K562 (cell line): ENCODE data around the gene LDB2. TPM values are rescaled to one million over a fixed set of nuclear protein-coding genes. Genes with fewer than 3 reads are reported as not detected.

Experiments
- ATAC-seq: fragments of 200-7000 bp; cut with Tn5 transposase; 3 replicates; pipeline ENCODE4 v1.9.1; 2020; ENCODE audit warnings: moderate library complexity
- BruUV-seq: library from RNA; stranded (reverse); fragments of 400-500 nt; replicated peaks from 2 replicates; lab custom pipeline; 2021; lab: Mats Ljungman, UMichigan
- CTCF ChIA-PET: fragments of 300-600 bp; formaldehyde crosslinking; extraction: SDS; loops from one replicate; lab custom pipeline; 2021; ENCODE audit warnings: low intra/inter-chr PET ratio; lab: Yijun Ruan, JAX
- POLR2A ChIA-PET: fragments of 300-600, 350-650 bp; sonication (Branson Sonifier 250); formaldehyde crosslinking; extraction: SDS; loops from one replicate; lab custom pipeline; 2021; ENCODE audit warnings: antibody characterized with exemption, inconsistent platforms; lab: Yijun Ruan, JAX
- DNase-seq, 4 experiments: peaks; one replicate each; pipeline versions ENCODE4 v3.0.0 to v3.0.0-alpha.2; 2011 to 2018; ENCODE audit warnings: low spot score in 3 of 4, mixed read lengths in 3 of 4; ENCODE audit errors: extremely low read depth in 1 of 4
- FAIRE-seq: peaks from 2 replicates; lab custom pipeline; 2011; peaks lifted over from hg19 to GRCh38; lab: Jason Lieb, UNC
- H2AFZ ChIP-seq: 2 replicates; pipeline ENCODE4 v1.6.0; 2011; ENCODE audit warnings: low read depth, low read length, control low read depth, inconsistent platforms
- H3K27ac ChIP-seq: fragments of 200-600 bp; 3 replicates; pipeline ENCODE4 v1.8.0; 2011; ENCODE audit warnings: low read depth, mild to moderate bottlenecking, control low read depth, inconsistent platforms, low read length, moderate library complexity, mixed read lengths; ENCODE audit errors: extremely low read depth
- H3K27me3 ChIP-seq, 2 experiments: fragments of 300-600 bp in 1 of 2; 2 replicates in 1 of 2; 3 replicates in 1 of 2; pipeline versions ENCODE4 v1.6.0 to v1.8.0; 2011; ENCODE audit warnings: inconsistent platforms in 2 of 2, low read length in 2 of 2, mild to moderate bottlenecking in 1 of 2, mixed read lengths in 1 of 2, moderate library complexity in 1 of 2; ENCODE audit not compliant: control insufficient read depth in 2 of 2, insufficient read depth in 2 of 2
- H3K36me3 ChIP-seq: fragments of 300-600 bp; 3 replicates; pipeline ENCODE4 v1.8.0; 2011; ENCODE audit warnings: mild to moderate bottlenecking, low read length, inconsistent platforms; ENCODE audit not compliant: control insufficient read depth, insufficient read depth
- H3K4me1 ChIP-seq, 2 experiments: fragments of 200-600 bp in 1 of 2; replicated peaks in 1 of 2; 2 replicates in 1 of 2; 3 replicates in 1 of 2; pipeline versions ENCODE4 v1.5.1 to v1.8.0; 2011; ENCODE audit warnings: inconsistent platforms in 2 of 2, low read length in 2 of 2, mild to moderate bottlenecking in 1 of 2, mixed read lengths in 1 of 2, moderate library complexity in 1 of 2; ENCODE audit not compliant: control insufficient read depth in 2 of 2, insufficient read depth in 2 of 2
- H3K4me2 ChIP-seq: 2 replicates; pipeline ENCODE4 v1.6.1; 2011; ENCODE audit warnings: low read length, control low read depth, inconsistent platforms, mixed read lengths; ENCODE audit not compliant: insufficient read depth
- H3K4me3 ChIP-seq: fragments of 200-600 bp; sonication (generic), shearing (Covaris generic); 2 replicates; pipeline ENCODE4 v1.5.1; 2016; ENCODE audit warnings: control low read depth, inconsistent platforms
- H3K79me2 ChIP-seq: fragments of 200-600 bp; 3 replicates; pipeline ENCODE4 v1.8.0; 2011; ENCODE audit warnings: low read length, inconsistent platforms; ENCODE audit not compliant: control insufficient read depth, insufficient read depth
- H3K9ac ChIP-seq, 2 experiments: 2 replicates each; pipeline versions ENCODE4 v1.6.0 to v1.6.1; 2011; ENCODE audit warnings: low read depth in 2 of 2, low read length in 2 of 2, control low read depth in 1 of 2, inconsistent platforms in 1 of 2, mild to moderate bottlenecking in 1 of 2, mixed read lengths in 1 of 2; ENCODE audit not compliant: insufficient read depth in 1 of 2
- H3K9me1 ChIP-seq: one replicate; pipeline ENCODE4 v1.6.0; 2011; ENCODE audit warnings: inconsistent platforms, mild to moderate bottlenecking, low read length, moderate library complexity; ENCODE audit not compliant: control insufficient read depth, insufficient read depth
- H3K9me3 ChIP-seq: replicated peaks from 2 replicates; pipeline ENCODE4 v1.5.1; 2011; ENCODE audit warnings: low read depth, low read length, inconsistent platforms; ENCODE audit not compliant: control insufficient read depth, insufficient read depth
- H4K20me1 ChIP-seq: replicated peaks from 2 replicates; pipeline ENCODE4 v1.6.1; 2011; ENCODE audit warnings: low read length, inconsistent platforms, mixed read lengths; ENCODE audit not compliant: control insufficient read depth, insufficient read depth
- ARNT ChIP-seq, 2 experiments: fragments of 450-650 bp; IDR thresholded peaks; 2 replicates each; pipeline ENCODE4 v1.6.1; 2016; ENCODE audit warnings: mild to moderate bottlenecking in 1 of 2
- HEY1 ChIP-seq: fragments of 250-450 bp; sonication (Bioruptor Pico); IDR thresholded peaks from 2 replicates; pipeline ENCODE4 v1.5.0; 2020; ENCODE audit warnings: mild to moderate bottlenecking, moderate library complexity, borderline replicate concordance
- NBN ChIP-seq: fragments of 450-650 bp; IDR thresholded peaks from 2 replicates; pipeline ENCODE4 v1.6.1; 2016; ENCODE audit warnings: low read depth, mild to moderate bottlenecking
- PRPF4 ChIP-seq: fragments of 200-400 bp; formaldehyde crosslinking; IDR thresholded peaks from one replicate; pipeline ENCODE4 v1.6.1; 2017; ENCODE audit warnings: low read length, low read depth, mild to moderate bottlenecking; ENCODE audit not compliant: insufficient read depth, poor library complexity, severe bottlenecking
- ZBTB8A ChIP-seq: fragments of 450-650 bp; IDR thresholded peaks from 2 replicates; pipeline ENCODE4 v1.6.1; 2018; ENCODE audit warnings: mild to moderate bottlenecking, moderate library complexity; ENCODE audit not compliant: partially characterized antibody
- ZNF695 ChIP-seq: fragments of 450-650 bp; formaldehyde crosslinking; IDR thresholded peaks from 2 replicates; pipeline ENCODE4 v1.4.0; 2020; ENCODE audit warnings: mild to moderate bottlenecking, moderate library complexity
- ZNF764 ChIP-seq: fragments of 250-450 bp; sonication (Bioruptor Pico); IDR thresholded peaks from 2 replicates; pipeline ENCODE4 v1.4.0; 2020; ENCODE audit warnings: low read depth, mild to moderate bottlenecking, moderate library complexity
- WGBS: fragments of 100-300 bp; shearing (Covaris generic); methylation state at CpG from one replicate; pipeline ENCODE4 v1.1.6; 2016; ENCODE audit warnings: low coverage, mixed read lengths; ENCODE audit not compliant: insufficient coverage; ENCODE audit errors: missing lambda C conversion rate; 5-methylcytosine and 5-hydroxymethylcytosine counted together
- in situ Hi-C: fragments of 300-500 bp; cut with MboI; formaldehyde crosslinking; loops from 4 replicates; pipeline ENCODE4 v1.15.0; 2018; ENCODE audit warnings: inconsistent platforms, mixed read lengths
- intact Hi-C: fragments of 100-400 bp; cut with micrococcal nuclease; formaldehyde crosslinking; loops from 2 replicates; pipeline ENCODE4 v1.14.2; 2022
- polyA plus RNA-seq, 8 experiments: library from polyadenylated mRNA; depleted of rRNA in 4 of 8; stranded (reverse) in 5 of 8; unstranded in 3 of 8; fragments of >200 nt; fragmentation: Nextera tagmentation in 2 of 8; fragmentation: Illumina TruSeq in 1 of 8; extraction: Ambion mirVana in 2 of 8; extraction: Trizol in 1 of 8; gene quantifications; 2 replicates each; pipeline versions ENCODE4 v1.2.1 to v1.2.3, GENCODE V29; 2011 to 2014; ENCODE audit warnings: inconsistent platforms in 1 of 8, missing spikeins in 1 of 8
- total RNA-seq, 7 experiments: library from RNA; depleted of rRNA in 6 of 7; stranded (reverse); fragments of >200 nt in 6 of 7; fragmentation: Illumina TruSeq in 2 of 7; extraction: Trizol in 2 of 7; gene quantifications; 2 replicates each; pipeline versions ENCODE4 v1.2.1 to v1.2.3, GENCODE V29; 2011 to 2021; ENCODE audit warnings: low replicate concordance in 1 of 7
- TF ChIP-seq, protein P1 (sequence below): fragments of 250-450 bp; sonication (Bioruptor Pico); IDR thresholded peaks from 2 replicates; pipeline ENCODE4 v1.8.0; 2022; ENCODE audit warnings: inconsistent platforms
- TF ChIP-seq, protein P2 (sequence below): fragments of 200-800 bp; sonication (Bioruptor generic); IDR thresholded peaks from 2 replicates; pipeline ENCODE4 v1.6.1; 2016; ENCODE audit warnings: missing genetic modification characterization, missing compliant biosample characterization

The LDB2 gene
- total and polyA plus RNA-seq, 9 of the 15 experiments (the other 6 are each of a cell fraction or from before 2014, with no cell fraction given), result 0.10 to 0.20 TPM; not detected in 7

DNA sequence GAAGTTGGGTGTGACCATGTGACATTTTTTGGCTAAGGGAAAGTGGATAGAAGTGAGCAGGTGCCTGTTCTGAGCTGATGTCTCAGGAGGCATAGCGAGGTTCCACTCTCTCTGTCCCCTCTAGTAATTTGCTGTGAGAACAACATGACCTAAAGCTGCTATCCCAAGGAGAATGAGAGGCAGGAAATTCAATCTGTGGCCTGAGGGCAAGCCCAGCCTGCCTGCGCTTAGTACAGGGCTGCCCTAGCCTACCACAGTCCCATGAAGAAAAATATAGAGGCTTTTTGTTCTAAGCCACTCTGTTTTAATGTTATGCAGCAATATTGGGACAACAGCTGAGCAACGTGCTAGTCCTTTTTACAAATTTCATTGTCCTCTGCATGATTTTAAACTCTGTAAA lies 193.1 kb downstream of the LDB2 start:
- POLR2A ChIA-PET, result no interaction called here
- FAIRE-seq, result no peak
- H3K27ac ChIP-seq, result no peak overlapping the region

More for the DNA sequence above, 193.1 kb downstream of the LDB2 start:
- H3K36me3 ChIP-seq, result no peaks in the 10 kb centered on the region
- no peak overlapping the region for H3K4me2 ChIP-seq
- H3K9me1 ChIP-seq, result no peaks in the 10 kb centered on the region
- WGBS, result 0% methylated on average over 3 of the region's 3 CpGs
- H3K9me3 ChIP-seq, result no peaks in the 10 kb centered on the region
- ATAC-seq, result no peak
- no peak overlapping the region for H3K4me3 ChIP-seq
- no peak overlapping the region for H3K9ac ChIP-seq
- DNase-seq, result no peak
- BruUV-seq, result no TSS peak
- no peaks in the 10 kb centered on the region for H3K4me1 ChIP-seq
- intact Hi-C loops, result no loop called here
- CTCF ChIA-PET, result no interaction called here
- in situ Hi-C loops, result no loop called here
- no peaks in the 10 kb centered on the region for H3K79me2 ChIP-seq
- no peaks in the 10 kb centered on the region for H4K20me1 ChIP-seq
- no peaks in the 10 kb centered on the region for H3K27me3 ChIP-seq
- TF ChIP-seq HEY1 (CRISPR knock-in tag) (no peak), ZNF695 (CRISPR knock-in tag) (no peak), PRPF4 (no peak), ZNF764 (CRISPR knock-in tag) (no peak), NBN (no peak), ZBTB8A (no peak), ARNT (IDR thresholded peaks at IDR 0.05) (no peak)
- TF ChIP-seq, protein P1, sequence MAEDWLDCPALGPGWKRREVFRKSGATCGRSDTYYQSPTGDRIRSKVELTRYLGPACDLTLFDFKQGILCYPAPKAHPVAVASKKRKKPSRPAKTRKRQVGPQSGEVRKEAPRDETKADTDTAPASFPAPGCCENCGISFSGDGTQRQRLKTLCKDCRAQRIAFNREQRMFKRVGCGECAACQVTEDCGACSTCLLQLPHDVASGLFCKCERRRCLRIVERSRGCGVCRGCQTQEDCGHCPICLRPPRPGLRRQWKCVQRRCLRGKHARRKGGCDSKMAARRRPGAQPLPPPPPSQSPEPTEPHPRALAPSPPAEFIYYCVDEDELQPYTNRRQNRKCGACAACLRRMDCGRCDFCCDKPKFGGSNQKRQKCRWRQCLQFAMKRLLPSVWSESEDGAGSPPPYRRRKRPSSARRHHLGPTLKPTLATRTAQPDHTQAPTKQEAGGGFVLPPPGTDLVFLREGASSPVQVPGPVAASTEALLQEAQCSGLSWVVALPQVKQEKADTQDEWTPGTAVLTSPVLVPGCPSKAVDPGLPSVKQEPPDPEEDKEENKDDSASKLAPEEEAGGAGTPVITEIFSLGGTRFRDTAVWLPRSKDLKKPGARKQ, result no peak
- TF ChIP-seq, protein P2, sequence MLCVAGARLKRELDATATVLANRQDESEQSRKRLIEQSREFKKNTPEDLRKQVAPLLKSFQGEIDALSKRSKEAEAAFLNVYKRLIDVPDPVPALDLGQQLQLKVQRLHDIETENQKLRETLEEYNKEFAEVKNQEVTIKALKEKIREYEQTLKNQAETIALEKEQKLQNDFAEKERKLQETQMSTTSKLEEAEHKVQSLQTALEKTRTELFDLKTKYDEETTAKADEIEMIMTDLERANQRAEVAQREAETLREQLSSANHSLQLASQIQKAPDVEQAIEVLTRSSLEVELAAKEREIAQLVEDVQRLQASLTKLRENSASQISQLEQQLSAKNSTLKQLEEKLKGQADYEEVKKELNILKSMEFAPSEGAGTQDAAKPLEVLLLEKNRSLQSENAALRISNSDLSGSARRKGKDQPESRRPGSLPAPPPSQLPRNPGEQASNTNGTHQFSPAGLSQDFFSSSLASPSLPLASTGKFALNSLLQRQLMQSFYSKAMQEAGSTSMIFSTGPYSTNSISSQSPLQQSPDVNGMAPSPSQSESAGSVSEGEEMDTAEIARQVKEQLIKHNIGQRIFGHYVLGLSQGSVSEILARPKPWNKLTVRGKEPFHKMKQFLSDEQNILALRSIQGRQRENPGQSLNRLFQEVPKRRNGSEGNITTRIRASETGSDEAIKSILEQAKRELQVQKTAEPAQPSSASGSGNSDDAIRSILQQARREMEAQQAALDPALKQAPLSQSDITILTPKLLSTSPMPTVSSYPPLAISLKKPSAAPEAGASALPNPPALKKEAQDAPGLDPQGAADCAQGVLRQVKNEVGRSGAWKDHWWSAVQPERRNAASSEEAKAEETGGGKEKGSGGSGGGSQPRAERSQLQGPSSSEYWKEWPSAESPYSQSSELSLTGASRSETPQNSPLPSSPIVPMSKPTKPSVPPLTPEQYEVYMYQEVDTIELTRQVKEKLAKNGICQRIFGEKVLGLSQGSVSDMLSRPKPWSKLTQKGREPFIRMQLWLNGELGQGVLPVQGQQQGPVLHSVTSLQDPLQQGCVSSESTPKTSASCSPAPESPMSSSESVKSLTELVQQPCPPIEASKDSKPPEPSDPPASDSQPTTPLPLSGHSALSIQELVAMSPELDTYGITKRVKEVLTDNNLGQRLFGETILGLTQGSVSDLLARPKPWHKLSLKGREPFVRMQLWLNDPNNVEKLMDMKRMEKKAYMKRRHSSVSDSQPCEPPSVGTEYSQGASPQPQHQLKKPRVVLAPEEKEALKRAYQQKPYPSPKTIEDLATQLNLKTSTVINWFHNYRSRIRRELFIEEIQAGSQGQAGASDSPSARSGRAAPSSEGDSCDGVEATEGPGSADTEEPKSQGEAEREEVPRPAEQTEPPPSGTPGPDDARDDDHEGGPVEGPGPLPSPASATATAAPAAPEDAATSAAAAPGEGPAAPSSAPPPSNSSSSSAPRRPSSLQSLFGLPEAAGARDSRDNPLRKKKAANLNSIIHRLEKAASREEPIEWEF, result no peak
- no peak overlapping the region for H2AFZ ChIP-seq
